Transverse colon (tissue), 3 donors: Measurements from ENCODE around the gene PNKD.

Experiments used
- CTCF ChIP-seq, 5 experiments: fragments of 200-600 bp in 3 of 5; fragments of 450-650 bp in 2 of 5; sonication (generic) in 3 of 5; IDR thresholded peaks; 1 replicate in 2 of 5; 2 replicates in 3 of 5; pipeline ENCODE4 v1.5.1; 2016 to 2017; ENCODE audit warnings: antibody characterized with exemption in 5 of 5, inconsistent platforms in 3 of 5, mild to moderate bottlenecking in 2 of 5, moderate library complexity in 1 of 5
- EP300 ChIP-seq: sonication (generic); formaldehyde crosslinking; IDR thresholded peaks from one replicate; pipeline ENCODE4 v1.6.1; 2017; ENCODE audit warnings: antibody characterized with exemption, low read depth

DNA sequence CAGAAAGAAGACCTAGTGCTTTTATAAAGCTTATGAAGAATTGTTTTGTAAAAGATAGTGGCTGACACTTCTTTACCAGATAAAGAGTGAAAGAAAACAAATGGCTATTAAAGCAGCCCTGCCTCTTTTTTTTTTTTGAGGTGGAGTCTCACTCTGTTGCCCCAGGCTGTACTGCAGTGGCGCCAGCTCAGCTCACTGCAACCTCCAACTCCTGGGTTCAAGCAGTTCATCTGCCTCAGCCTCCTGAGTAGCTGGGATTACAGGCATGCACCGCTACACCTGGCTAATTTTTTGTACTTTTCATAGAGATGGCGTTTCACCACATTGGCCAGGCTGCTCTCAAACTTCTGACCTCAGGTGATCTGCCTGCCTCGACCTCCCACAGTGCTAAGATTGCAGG, 40.5 kb upstream of the PNKD start:
- TF ChIP-seq EP300 (no peak), CTCF (IDR thresholded peaks at IDR 0.05) (no peak)
